Measurements from ENCODE around the gene TLCD4. TPM values are rescaled to one million over a fixed set of nuclear protein-coding genes. Genes with fewer than 3 reads are reported as not detected.

The TLCD4 gene
- total and polyA plus RNA-seq, 2 of the 13 experiments (the other 11 are each of a cell fraction or from before 2014, with no cell fraction given): 4.7 to 14.5 TPM

DNA sequence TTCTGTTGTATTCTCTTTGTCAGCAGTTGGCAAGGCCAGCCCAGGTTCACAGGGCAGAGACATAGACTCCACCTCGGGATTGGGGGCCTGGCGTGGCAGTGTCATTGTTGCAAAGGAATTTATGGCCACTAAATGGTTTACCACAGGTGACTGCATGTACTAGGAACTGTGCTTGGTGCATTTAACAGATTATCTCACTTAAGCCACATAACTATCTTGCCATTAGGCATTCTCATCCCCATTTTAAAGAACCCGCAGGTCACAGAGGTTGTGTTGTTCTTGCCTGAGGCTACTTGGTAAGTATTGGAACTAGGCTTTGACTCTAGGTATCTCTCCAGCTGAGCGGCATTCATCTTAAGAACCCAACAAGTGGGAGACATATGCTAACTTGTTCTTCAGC lies 9.7 kb downstream of the TLCD4 start (continued):
- no peak for TF ChIP-seq HOXA5 (CRISPR knock-in tag; IDR thresholded peaks at IDR 0.05)
- TF ChIP-seq ZZZ3 (CRISPR knock-in tag; IDR thresholded peaks at IDR 0.05; ENCODE audit: borderline replicate concordance): no peak
- no peak for TF ChIP-seq SATB2 (CRISPR knock-in tag; IDR thresholded peaks at IDR 0.05)

DNA sequence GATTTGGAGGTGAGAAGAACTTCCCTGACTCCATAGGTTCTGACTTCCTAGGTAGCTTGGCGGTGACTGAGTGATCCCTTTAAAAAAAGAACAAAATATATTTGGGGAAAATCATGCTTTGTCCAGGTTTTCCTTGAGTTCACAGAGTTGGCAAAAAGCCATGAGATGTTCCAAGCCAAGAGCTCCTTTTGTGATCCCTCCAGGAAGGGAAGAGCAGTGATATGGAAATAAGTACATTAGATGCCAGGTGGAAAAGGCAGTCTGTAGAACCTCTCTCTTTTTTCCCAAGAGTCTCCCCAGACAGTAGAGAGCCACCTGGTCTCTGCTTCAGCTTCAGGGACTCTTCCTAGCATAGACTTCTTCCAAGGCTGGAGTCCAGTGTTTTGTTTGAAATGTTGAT lies 10.2 kb downstream of the TLCD4 start:
- Histone ChIP-seq H3K79me2 (ENCODE audit: insufficient read depth, low read length) (peaks cover 27% of the 10 kb centered on the region), H3K4me3 (replicated peaks in 1 of 3; ENCODE audit: insufficient read depth in 1 of 3, low read depth in 2 of 3, low read length in 3 of 3) (no peak overlapping the region), H2AFZ (ENCODE audit: low read length) (no peak overlapping the region), H4K20me1 (ENCODE audit: insufficient read depth, low read length) (no peaks in the 10 kb centered on the region), H3K27ac (ENCODE audit: extremely low read length, insufficient read depth, low read length) (no peak overlapping the region), H3K4me2 (ENCODE audit: low read depth, low read length) (no peak overlapping the region), H3K9ac (ENCODE audit: insufficient read depth, low read depth, low read length) (no peak overlapping the region), H3K4me1 (ENCODE audit: insufficient read depth, low read length) (peaks cover 49% of the 10 kb centered on the region), H3K27me3 (ENCODE audit: control insufficient read depth in 1 of 2, insufficient read depth in 2 of 2, low read length in 2 of 2) (no peaks in the 10 kb centered on the region), H3K9me3 (ENCODE audit: low read length) (no peaks in the 10 kb centered on the region), H3K36me3 (replicated peaks in 1 of 2; ENCODE audit: control insufficient read depth in 1 of 2, insufficient read depth in 2 of 2, low read length in 2 of 2) (no peaks in the 10 kb centered on the region)
- ChIA-PET CTCF (ENCODE audit: low intra/inter-chr PET ratio, low total read pairs) (no interaction called here), POLR2A (no interaction called here)
- 97% methylated on average over 1 of the region's 1 CpG for WGBS (ENCODE audit: low lambda C conversion rate)
- DNase-seq (ENCODE audit: low spot score) (no peak), ATAC-seq (no peak), FAIRE-seq (no peak)
- no TSS peak for BruUV-seq (replicated peaks)
- TF ChIP-seq, protein P1, sequence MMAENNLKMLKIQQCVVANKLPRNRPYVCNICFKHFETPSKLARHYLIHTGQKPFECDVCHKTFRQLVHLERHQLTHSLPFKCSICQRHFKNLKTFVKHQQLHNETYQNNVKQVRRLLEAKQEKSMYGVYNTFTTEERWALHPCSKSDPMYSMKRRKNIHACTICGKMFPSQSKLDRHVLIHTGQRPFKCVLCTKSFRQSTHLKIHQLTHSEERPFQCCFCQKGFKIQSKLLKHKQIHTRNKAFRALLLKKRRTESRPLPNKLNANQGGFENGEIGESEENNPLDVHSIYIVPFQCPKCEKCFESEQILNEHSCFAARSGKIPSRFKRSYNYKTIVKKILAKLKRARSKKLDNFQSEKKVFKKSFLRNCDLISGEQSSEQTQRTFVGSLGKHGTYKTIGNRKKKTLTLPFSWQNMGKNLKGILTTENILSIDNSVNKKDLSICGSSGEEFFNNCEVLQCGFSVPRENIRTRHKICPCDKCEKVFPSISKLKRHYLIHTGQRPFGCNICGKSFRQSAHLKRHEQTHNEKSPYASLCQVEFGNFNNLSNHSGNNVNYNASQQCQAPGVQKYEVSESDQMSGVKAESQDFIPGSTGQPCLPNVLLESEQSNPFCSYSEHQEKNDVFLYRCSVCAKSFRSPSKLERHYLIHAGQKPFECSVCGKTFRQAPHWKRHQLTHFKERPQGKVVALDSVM (CRISPR knock-in tag; IDR thresholded peaks at IDR 0.05): no peak
- TF ChIP-seq FOXA1 (IDR thresholded peaks at IDR 0.05) (no peak), FOXA1 (CRISPR knock-in tag; IDR thresholded peaks at IDR 0.05) (no peak), THYN1 (CRISPR knock-in tag; IDR thresholded peaks at IDR 0.05; ENCODE audit: borderline replicate concordance, low read depth) (no peak), ZKSCAN8 (CRISPR knock-in tag; IDR thresholded peaks at IDR 0.05; ENCODE audit: borderline replicate concordance) (no peak), MYC (CRISPR knock-in tag; IDR thresholded peaks at IDR 0.05; ENCODE audit: borderline replicate concordance) (no peak), SP1 (IDR thresholded peaks at IDR 0.05) (no peak), SP1 (CRISPR knock-in tag; IDR thresholded peaks at IDR 0.05) (no peak)
- TF ChIP-seq, protein P2, sequence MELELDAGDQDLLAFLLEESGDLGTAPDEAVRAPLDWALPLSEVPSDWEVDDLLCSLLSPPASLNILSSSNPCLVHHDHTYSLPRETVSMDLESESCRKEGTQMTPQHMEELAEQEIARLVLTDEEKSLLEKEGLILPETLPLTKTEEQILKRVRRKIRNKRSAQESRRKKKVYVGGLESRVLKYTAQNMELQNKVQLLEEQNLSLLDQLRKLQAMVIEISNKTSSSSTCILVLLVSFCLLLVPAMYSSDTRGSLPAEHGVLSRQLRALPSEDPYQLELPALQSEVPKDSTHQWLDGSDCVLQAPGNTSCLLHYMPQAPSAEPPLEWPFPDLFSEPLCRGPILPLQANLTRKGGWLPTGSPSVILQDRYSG (CRISPR knock-in tag; IDR thresholded peaks at IDR 0.05): no peak
- intact Hi-C loops (cut with micrococcal nuclease; ENCODE audit: unreplicated experiment): no loop called here
- in situ Hi-C loops (cut with HindIII; ENCODE audit: extremely low pct_ligation_motif_present, low pct_unique_long_range_greater_than_20kb): loop anchor here (10.0 kb wide), 1 partner anchor 53 kb away; the partner anchor contains the start of gene ALG14
